Stimulated activated CD8-positive, alpha-beta memory T cell treated with anti-CD3 and anti-CD28 coated beads, Interleukin-15, amount 100 ng/mL, for 48 hours (primary cell): ENCODE data around the gene DIP2C.

Experiments
- DNase-seq, 2 donors: peaks; one replicate each; pipeline ENCODE4 v3.0.0-alpha.2; 2020; ENCODE audit warnings: low read depth in 2 of 2

DIP2C gene

GRCh38 chr10:555682-556350 is 133.7 kb downstream of the DIP2C start:
- DNase-seq = no peak

- DNase-seq = no peak
Measured at GRCh38 chr10:555281-555680, 134.2 kb downstream of the DIP2C start.

- DNase-seq = no peak
Measured at GRCh38 chr10:554182-554848, 135.2 kb downstream of the DIP2C start.

- DNase-seq = no peak
Measured at GRCh38 chr10:553233-553632, 136.2 kb downstream of the DIP2C start.

- DNase-seq = no peak
Measured at GRCh38 chr10:552679-553078, 136.8 kb downstream of the DIP2C start.

GRCh38 chr10:551373-552252 is 137.9 kb downstream of the DIP2C start:
- no peak for DNase-seq

- no peak for DNase-seq
Measured at GRCh38 chr10:550665-551372, 138.6 kb downstream of the DIP2C start.

- no peak for DNase-seq
Measured at GRCh38 chr10:549391-549790, 140.1 kb downstream of the DIP2C start.

GRCh38 chr10:548238-548901 is 141.1 kb downstream of the DIP2C start:
- no peak for DNase-seq

GRCh38 chr10:547591-548081 is 141.8 kb downstream of the DIP2C start:
- no peak for DNase-seq

- no peak for DNase-seq
Measured at GRCh38 chr10:546971-547590, 142.4 kb downstream of the DIP2C start.

GRCh38 chr10:546451-546850 is 143.0 kb downstream of the DIP2C start:
- DNase-seq = no peak

GRCh38 chr10:543862-544822 is 145.3 kb downstream of the DIP2C start:
- DNase-seq = no peak

GRCh38 chr10:543131-543530 is 146.3 kb downstream of the DIP2C start:
- DNase-seq = no peak

GRCh38 chr10:541750-542371 is 147.6 kb downstream of the DIP2C start:
- DNase-seq = no peak

- DNase-seq = no peak
Measured at GRCh38 chr10:541041-541440, 148.4 kb downstream of the DIP2C start.

- no peak for DNase-seq
Measured at GRCh38 chr10:538895-539294, 150.6 kb downstream of the DIP2C start.

GRCh38 chr10:536935-537334 is 152.5 kb downstream of the DIP2C start:
- DNase-seq = no peak

GRCh38 chr10:536371-536925 is 153.0 kb downstream of the DIP2C start:
- no peak for DNase-seq
